DMS53 (cell line): Measurements from ENCODE around the gene CYTH2.
A peak's percentile ranks its signal among the peaks of the same experiment; 100 is the strongest.

Experiments used
- DNase-seq: peaks from one replicate; lab custom pipeline; 2025; lab: John Stamatoyannopoulos, UW

The CYTH2 gene

DNA sequence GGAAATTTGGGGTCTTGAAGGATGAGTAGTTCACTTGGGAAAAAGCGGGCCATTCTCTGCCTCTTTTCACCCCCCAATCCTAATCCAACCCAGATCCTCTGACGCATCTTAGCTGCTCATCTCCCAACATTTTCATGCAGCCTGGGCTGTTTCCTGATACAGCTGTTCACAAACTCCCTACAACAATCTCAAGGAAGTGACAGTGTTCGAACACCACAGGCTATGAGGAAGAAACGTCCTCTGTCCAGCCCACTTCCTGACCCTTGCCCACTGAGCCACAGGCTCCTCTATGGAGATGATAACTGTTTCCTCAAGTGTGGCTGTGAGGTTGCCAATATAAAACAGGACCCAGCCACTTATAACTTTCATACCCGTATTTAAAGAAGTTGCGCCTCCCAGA is 26.2 kb downstream of the CYTH2 start:
- DNase-seq, result no peak

DNA sequence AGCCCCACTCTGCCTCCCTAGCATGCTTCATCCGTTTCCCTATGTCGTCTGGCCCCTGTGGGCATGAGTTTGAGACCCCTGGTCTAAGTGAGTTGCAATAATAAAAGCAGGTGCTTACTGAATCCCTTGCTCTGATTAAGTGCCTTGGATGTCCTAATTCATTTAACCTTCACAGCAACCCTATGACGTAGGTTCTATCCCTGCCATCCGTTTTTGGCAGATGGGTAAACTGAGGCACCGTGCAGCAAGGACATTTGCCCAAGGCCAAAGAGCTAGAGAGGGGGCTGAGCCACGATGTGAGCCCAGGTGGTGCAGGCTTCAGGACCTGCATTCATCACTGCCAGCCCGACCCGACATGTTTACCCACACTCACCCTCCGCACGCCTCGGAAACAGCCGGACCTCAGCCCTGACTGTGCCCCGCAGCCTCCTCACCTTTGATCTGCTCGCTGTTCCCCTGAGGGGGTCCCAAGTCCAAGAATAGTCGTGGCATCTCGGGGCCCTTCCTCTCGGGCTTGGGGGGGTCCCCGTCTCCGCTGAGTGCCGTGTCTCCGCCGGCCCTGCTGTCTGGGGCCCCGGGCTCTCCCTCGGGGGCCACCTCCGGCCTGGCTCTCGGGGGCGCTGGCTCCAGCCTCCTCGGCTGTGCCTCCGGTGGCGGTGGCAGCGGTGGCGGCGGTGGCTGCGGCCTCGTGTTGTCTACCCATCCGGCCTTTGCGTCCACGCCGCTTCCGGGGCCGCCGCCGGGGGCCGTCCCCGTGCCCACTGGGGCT is 28.0 kb downstream of the CYTH2 start:
- DNase-seq, result peak; percentile 61

DNA sequence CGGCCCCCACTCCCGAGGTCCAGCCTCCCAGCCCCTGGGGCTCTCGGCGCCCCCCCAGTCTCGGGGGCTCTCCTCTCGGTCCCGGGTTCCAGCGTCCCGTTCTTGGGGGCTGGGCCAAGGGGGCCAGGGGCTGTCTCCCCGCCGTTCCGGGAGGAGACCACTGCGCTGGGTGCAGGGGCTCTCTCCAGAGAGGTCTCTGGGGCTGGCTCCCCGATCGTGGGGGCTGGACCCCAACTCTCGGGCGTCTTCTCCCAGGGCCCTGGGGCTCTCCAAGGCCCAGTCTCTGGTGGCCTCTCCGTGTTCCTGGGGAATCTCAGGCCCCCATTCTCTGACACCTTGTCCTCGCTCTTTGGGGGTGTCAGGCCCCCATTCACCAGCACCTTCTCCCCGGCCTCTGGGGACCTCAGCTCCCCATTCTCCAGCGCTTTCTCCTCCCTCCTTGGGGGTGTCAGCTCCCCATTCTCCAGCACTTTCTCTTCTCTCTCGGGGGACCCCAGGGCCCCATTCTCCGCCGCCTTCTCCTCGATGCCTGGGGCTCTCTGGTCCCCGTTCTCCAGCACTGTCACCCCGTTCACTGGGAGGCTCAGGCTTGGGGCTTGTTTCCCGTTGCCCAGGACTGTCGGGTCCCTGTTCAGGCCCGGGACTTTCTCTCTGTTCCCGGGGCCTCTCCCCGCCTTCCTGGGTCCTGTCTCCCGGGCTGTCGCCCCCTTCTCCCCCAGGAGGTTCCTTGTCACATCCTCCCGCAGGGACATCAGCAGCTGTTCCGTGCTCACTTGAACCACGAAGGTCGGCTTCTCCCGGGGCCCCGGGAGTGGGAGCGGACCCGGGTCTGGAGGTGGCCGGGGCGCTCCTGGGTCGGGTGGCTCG is 28.8 kb downstream of the CYTH2 start:
- peak; percentile 64 for DNase-seq

DNA sequence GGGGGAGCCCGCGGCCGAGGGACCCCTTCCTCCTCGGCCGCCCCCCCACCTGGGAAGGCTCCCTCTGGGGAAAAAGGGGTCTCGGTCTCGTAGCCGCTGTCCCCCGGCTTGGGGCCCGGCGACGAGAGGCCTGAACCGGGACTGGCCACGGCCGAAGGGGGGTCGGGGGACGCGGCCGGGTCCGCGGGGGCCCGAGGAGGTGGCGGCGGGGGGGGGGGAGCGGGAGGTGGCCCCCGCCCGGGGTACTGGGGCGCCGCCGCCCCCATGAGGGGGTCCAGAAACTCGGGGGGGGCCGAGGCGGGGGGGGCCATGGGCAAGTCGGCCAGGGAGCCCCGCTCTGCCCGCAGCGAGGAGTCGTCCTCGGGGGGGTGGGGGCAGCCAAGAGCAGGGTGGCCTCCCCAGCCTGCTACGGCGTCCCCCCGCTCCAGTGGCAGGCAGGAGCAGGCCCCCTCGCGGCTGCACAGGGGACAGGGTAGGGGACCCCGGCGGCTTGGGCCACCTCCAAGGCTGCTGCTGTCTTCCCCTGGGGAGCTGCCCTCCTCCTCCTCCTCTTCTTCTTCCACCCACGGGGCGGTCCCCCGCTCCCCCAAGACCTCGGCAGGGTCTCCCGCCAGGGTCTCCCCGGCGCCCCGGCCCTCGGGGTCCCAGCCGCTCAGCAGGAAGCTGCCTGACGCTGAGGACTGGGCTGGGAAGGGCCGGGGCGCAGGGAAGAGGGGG is 29.6 kb downstream of the CYTH2 start:
- DNase-seq, result peak; percentile 54

DNA sequence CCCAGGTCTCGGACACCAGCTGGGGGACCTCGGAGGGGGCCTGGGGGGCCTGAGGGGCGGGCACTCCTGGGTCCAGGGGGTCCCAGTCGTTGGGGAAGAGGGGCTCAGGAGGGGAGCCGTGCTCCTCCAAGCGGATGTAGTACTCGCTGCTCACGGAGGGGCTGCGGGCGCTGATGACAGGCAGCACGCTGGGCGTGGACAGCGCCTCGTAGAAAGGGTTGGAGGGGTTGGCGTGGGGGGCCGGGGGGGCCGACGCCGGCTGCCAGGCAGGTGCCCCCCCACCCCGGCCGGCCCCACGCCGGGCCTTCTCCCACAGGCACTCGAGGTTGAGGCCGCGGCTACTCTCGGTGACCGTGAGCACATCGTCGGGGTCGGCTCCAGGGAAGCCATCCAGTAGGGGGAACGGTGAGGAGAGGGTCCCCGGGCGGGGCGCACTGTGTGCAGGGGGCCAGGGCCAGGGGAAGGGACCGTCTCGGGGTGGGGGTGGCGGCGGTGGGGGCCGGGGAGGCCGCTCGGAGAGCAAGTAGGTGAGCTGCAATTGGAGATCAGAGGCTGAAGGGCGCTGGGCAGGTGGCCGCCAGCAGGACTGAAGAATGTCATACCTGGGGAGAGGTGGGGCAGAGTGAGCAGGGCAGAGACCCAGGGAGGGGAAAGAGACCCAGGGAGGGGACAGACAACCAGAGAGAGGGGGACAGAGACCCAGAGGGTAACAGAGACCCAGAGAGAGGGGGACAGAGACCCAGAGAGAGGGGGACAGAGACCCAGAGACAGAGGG is 30.3 kb downstream of the CYTH2 start:
- DNase-seq, result peak; percentile 62

DNA sequence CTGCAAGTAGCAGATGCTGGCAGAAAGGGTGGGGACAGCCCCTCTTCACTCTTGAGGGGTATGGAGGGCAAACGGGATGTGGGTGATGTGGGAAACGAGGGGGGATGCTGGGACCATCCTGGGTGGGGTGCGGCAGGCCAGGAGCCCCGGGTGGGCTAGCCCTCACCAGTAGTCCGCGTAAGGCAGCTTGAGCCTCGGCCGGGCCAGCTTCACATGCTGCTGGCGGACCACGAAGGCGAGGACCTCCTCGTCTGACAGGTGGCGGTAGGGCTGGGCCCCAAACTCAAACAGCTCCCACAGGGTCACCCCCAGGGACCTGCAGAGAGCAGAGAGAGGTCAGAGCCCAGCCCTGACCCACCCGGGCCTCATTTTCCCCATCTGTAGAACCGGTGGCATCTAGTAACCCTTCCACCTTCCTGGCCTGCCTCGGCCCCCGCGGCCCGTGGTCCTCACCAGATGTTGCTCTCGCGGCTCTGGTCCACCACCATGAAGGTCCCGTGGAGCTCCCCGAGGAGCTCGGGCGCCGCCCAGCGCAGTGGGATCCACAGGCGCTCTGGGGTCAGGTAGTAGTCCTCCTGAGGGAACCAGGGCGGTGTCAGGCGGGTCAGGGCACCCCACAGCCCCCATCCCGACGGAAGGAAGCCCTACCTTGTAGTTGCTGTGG is 31.8 kb downstream of the CYTH2 start:
- no peak for DNase-seq

DNA sequence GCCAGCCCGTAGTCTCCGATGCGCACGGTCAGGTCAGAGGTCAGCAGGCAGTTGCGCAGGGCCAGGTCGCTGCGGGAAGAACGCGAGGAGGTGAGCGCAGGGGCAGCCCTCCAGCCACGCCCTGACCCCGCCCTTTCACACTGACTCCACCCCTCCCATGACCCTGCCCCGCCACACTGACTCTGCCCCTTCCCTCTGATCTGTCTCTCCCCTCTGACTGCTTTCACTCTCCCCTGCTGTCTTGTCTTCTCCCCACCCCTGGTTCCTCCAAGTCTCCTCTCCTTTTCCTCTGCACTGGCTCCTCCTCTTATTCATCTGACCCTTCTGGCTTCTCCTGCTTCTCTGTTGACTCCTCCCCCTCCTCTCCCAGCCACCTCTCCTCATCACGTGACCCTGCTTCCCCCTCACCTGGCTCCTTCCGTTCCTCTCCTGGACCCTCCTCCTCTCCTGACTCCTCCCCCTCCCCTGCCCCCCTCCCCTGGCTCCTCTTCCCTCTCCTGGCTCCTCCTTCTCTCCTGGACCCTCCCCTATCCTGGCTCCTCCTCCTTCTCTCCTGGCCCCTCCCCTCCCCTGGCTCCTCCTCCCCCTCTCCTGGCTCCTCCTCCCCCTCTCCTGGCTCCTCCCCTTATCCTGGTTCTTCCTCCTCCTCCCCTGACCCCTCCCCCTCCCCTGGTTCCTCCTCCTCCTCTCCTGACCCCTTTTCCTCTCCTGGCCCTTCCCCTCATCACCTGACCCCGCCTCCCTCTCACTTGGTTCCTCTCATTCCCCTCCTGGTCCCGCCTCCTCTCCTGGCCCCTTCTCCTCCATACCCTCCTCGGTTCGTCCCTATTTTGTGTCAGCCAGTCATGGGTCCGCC is 32.6 kb downstream of the CYTH2 start:
- peak; percentile 99 for DNase-seq

DNA sequence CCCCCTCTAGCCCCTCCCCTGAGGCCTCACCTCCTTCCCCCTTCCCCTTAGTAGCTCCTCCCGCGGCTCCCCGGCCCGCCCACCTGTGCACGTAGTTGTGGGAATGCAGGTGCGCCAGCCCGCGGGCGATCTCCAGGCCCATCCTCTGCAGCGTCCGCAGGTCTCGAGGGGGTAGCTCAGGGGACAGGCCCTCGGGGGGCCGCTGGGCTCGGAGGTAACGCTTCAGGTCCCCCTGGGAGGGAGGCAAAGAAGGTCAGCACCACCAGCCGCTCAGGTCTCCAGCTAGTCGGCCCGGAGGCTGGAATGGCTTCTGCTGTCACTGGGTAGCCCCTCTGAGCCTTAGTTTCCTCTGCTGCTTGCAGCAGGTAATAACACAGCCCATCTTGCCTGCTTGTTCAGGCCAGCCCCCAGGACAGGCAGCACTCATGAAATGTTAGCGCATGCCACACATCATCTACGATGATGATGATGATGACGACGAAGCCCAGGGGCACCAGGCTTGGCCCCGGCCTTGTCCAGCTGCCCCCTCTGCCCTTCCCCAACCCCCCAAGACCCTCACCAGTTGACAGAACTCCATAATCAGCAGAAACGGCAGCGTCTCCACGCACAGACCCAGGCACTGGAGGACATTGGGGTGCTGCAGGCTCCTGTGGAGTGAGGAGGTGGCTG is 33.3 kb downstream of the CYTH2 start:
- no peak for DNase-seq

DNA sequence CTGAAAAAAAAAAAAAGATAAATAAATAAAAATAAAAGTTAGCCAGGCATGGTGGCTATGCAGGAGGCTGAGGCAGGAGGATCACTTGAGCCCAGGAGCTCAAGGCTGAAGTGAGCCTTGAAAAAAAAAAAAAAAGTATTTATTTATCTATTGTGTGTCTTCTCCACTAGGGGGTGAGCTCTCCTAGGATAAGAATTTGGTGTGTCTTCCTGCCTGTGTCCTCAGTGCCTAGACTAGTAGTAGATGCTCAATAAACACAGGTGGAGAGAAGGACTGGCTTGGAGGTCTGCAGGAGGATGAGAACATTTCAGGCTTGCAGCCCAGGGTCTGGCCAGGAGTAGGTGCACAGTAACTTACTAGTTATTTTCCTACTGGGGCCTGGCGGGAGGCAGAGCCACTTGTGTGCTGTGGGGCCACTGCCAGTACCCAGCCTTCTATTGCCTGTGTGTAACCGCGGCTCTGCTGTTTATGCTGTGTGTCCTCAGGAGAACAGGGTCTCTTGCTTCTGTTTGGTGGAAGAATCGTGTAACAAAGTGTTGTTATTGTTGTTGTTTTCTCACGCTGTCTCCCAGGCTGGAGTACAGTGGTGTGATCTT is 37.1 kb downstream of the CYTH2 start:
- peak; percentile 81 for DNase-seq

DNA sequence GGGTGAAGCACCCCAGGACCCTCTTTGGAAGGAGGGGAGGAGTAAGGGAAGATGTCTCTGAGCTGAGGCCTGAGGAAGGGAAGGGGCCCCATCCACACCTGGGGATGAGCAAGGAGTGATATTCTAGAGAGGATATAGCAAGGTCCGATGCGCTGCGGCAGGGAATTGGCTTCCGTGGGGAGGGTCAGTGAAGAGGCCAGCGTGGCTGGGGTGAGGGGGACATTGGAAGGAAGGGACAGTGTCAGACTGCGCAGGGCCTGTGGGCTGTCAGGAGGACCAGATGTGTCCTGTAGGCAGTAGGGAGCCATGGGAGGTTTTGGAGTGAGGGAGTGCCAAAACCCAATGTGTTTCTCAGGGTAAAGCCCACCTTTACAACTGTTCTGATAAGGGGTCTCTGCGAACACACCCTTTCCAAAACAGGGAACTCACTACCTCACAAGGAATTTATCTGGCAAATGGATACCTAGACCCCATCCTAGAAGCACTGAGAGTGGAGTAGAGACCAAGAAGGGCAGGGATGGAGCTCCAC is 38.8 kb downstream of the CYTH2 start:
- DNase-seq, result no peak

DNA sequence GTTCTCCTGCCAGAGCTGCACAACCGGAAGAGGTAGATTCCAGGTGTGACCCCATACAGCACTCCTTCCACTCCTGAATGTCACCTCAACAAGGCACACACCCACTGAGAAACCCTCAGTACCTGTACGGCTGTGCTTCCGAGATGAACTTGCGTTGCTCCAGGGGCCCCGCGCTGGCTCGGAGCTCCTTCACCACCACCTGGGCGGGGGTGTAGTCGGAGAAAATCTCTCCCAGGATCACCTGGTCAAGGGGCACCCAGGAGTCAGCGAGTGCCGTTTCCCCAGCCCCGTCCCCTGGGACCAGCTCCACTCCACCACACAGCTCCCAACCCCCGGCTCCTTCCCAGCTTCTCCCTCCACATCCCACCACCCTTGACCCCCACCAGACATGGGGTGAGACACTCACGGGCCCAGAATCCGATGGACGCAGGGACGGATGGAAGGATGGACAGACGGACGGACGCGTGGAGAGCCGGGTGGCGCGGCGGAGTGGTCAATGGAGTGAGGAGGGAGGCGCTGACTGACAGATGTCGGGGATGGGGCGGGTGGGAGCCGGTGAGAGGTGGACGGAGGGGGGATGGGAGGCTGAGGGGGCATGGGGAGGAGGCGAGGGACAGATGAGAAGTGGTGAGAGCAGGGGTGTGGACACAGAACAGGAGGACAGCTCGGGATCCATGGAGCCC is 39.7 kb downstream of the CYTH2 start:
- DNase-seq, result no peak

DNA sequence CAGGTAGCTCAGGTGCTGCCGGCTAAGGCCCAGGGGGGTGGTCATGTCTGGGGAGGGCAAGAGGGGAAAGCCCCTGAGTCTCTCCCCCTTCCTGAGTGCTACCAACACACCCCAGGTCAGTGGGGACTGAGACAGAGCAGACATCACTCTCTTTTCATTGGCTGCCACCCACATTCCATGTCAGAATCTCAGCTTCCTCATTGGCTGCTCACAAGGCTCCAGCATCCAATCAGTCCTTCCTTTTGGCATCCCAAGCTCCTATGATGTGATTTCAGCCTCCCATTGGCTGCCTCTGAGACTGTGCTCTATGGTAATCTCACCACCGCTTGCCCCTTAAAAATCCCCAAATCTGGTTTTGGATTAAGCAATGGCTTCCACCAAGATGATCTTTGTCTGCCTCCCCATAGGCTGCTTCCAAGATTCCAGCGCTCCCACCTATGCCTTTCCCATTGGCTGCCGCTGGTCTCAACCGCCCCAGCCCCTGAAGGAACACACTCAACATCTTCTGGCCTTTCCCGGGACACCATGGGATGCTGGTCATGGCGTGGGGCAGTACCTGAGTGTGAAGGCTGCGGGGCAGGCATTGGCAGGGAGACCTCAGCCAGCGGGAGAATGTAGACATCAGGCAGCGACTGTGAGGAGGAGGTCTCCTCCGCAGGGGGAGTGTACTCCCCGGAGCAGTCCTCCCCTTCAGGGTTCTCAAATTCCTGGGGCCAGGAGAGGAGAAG is 40.5 kb downstream of the CYTH2 start:
- DNase-seq, result no peak

DNA sequence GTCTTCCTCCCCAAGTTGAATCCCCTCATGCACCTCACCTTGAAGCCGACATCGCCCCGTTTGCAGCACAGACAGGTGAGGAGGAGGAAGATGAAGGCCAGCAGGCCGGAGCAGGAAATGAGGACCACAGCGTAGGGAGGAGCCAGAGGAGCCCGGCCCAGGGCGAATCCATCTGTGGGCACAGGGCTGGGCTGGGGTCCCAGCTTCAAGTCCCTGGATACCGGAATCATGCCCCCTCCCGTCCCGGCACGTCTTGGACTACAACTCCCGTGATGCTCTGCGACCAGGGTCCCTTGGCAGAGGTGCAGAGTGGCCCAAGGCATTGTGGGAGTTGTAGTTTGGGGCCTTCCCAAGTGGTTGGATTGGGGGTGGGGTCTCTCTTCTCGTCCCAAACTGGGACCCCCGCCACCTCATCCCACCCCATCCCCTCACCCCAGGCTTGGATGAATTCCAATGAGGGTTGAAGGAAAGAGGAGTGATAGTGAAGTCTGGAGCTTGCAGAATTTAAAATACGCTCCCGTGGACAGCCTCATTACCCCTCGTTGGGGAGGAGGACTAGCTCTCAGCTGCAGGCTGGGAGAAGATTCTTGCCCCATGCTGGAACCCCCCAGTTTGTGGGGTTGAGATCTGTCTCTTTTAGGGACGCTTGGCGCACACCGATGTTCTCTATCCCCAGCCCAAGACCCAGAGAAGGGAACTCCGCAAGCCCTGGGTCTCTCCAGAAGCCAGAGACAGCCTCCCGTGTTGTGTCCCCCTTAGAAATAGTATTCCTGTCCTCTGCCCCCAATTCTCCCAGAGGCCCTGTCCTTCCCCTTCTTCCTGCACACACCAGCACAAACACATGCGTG is 41.5 kb downstream of the CYTH2 start:
- DNase-seq, result peak; percentile 83

DNA sequence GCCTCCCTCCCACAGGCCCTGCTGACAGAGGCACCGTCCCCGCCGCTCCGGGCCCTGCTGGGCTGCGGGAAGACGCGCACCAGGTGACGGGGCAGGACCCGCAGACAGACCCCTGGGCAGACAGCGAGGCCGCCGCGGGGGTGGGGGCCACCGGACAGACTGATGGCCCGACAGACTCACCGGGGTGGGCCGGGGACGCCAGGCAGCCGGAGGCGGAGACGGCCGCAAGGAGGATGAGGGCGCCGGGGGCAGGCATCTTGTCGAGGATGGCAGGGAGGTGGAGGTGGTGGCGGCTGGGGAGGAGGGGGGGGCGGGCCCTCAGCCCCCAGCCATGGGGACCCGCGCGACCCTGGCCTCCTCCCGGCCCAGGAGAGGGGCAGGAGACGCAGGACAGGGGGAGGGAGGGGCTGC is 42.2 kb downstream of the CYTH2 start:
- DNase-seq, result peak; percentile 59

DNA sequence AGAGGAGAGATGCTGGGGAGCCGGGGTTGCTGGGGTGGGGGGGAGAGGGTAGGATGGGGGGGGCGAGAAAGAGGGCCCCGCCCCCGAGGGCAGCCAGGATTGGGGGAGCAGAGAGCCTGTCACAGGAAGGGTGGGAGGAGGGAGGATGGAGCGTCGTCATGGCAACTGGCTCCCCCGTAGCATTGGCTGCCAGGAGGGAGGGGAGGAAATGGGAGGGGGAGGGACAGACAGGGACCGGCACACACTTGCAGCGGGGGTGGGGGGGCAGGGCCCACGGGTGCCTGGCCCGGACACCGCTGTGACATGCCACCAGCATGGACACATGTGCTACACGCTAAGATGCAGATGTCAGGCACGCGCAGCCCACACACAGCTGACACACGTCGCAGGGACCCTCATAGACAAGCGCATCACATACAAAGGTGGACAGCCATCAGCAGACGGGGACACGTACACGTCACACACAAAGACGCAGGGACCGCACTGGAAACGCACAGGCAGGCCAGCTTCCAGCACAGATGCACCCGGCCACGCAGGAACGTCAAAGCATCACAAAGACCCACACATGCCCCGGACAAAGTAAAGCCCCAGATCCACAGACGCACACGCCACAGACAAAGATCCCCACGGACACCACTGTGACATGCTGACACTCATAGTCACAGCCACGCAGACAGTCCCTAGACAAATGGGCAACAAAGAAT is 42.8 kb downstream of the CYTH2 start, which contains the start of gene LMTK3:
LMTK3 (minus strand) TSS at position 36 of the 704 bp plus-strand sequence. CDS start 259 bp downstream, outside the sequence.
- peak; percentile 91 for DNase-seq
